GM12872 (cell line): Measurements from ENCODE around the gene TMEM14B.

ENCODE experiments used
- TF ChIP-seq, protein P1 (sequence below): IDR thresholded peaks from 3 replicates; pipeline ENCODE4 v1.5.1; 2011; ENCODE audit warnings: low read depth, mild to moderate bottlenecking, low read length, moderate library complexity; ENCODE audit not compliant: insufficient read depth

Gene TMEM14B

DNA sequence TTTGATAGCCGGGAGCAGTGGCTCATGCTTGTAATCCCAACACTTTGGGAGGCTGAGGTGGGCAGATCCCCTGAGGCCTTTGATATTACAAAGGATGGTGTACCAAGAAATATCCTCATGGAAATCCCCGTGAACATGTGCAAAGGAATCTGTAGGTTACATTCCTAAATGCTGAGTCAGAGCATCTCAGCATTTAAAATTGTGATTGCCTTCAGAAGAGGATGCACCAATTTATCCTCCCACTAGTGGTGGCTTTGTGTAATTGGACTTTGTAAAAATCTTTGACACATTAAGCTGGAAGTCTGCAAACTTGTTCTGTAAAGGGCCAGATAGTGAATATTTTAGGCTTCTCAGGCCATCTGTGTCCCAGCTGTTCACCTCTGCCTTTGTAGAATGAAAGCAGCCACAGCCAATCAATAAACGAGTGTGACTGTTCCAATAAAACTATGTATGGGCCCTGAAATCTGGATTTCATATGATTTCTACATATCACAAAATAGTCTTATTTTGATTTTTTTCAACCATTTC, 11.8 kb downstream of the TMEM14B start:
- TF ChIP-seq, protein P1, sequence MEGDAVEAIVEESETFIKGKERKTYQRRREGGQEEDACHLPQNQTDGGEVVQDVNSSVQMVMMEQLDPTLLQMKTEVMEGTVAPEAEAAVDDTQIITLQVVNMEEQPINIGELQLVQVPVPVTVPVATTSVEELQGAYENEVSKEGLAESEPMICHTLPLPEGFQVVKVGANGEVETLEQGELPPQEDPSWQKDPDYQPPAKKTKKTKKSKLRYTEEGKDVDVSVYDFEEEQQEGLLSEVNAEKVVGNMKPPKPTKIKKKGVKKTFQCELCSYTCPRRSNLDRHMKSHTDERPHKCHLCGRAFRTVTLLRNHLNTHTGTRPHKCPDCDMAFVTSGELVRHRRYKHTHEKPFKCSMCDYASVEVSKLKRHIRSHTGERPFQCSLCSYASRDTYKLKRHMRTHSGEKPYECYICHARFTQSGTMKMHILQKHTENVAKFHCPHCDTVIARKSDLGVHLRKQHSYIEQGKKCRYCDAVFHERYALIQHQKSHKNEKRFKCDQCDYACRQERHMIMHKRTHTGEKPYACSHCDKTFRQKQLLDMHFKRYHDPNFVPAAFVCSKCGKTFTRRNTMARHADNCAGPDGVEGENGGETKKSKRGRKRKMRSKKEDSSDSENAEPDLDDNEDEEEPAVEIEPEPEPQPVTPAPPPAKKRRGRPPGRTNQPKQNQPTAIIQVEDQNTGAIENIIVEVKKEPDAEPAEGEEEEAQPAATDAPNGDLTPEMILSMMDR = peak; percentile 67

DNA sequence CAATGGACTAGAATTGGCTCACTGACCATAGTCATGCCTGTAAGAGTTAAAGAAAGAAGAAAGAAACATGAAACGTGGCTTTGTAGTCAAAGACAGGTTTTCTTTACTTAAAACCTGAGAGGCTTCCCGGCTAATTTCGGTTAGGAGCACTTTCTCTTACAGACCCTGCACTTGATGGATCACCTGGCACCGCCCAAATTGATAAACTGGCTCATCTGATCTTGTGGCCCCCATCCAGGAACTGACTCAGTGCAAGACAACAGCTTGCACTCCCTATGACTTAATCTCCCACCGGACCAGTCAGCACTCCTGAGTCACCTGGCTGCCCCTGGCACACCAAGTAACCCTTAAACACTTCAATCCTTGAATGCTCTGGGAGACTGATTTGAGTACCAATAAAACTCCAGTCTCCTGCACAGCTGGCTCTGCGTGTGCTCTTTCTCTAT, 12.3 kb downstream of the TMEM14B start:
- TF ChIP-seq, protein P1 = no peak

DNA sequence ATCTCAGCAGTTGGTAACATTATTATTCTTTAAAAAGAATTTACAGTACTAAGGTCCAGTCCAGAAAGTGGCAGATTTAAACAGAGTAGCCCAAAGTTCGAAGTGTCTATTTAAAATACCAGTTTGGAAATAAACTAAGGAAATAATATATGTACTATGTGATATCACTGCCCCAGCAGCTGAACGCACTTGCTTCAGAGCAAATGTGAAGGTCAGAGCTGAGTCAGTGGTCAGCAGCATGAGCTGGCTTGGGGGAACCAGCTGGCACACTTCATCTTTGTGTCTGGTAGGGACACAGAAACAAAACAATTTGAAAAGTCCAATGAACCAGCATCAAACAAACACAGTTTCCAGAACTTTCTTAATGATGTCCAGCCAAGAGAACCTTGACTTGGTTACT, 15.4 kb downstream of the TMEM14B start:
- TF ChIP-seq, protein P1 = no peak

DNA sequence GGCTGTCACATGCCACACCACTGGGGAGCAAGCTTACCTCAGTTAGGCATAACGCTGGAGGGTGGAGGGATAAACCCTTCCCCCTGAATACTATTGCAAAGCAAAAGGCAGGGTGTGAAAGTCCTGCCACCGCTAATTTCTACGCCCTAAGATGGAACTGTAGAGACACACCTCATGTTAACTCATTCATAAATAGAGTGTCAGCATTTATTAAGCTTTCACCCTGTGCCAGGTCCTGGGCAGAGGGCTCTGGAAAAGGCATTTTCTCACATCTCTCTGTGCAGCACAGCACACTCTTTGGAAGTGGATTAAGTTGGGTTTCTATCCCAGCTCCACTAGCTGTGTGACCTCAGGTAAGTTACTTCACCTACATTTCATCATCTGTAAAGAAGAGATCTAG, 21.8 kb downstream of the TMEM14B start:
- TF ChIP-seq, protein P1 = no peak

GRCh38 chr6:10771371-10771894, 23.8 kb downstream of the TMEM14B start:
- TF ChIP-seq, protein P1 = no peak

DNA sequence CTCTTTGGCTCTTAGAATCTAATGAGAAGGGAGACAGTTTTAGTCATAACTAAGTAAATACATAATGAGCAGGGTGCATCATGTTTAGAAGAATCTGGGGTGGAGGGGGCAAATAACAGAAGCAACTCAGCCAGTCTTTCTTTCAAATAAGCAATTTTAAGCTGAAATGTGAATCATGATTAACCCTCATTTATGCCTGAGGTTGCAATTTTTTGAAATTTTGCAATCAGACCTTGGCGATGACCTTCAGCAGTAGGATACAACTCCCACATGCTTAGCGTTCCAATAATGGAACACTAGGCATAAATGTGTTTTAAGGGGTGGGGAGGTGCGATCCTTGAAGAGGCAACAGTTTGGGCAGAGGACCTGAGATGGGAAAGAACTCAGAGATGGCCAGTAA, 30.6 kb downstream of the TMEM14B start:
- TF ChIP-seq, protein P1 = no peak

GRCh38 chr6:10779076-10779475, 31.5 kb downstream of the TMEM14B start:
- TF ChIP-seq, protein P1 = no peak
